ENCODE results near the gene RNF217.
A peak's percentile ranks its signal among the peaks of the same experiment; 100 is the strongest.
"Not testable (repeated sequence)": the region's sequence is repeated elsewhere in the genome, so short reads cannot be mapped to it uniquely, and the experiment has no call there.

The RNF217 gene

GRCh38 chr6:125015152-125015551 lies 52.9 kb downstream of the RNF217 start:
- no peak for DNase-seq (ENCODE audit: low read depth)

- DNase-seq (ENCODE audit: low read depth): no peak
Observed at GRCh38 chr6:125018136-125018535, 55.9 kb downstream of the RNF217 start.

- no peak for DNase-seq (ENCODE audit: low read depth)
Observed at GRCh38 chr6:125019281-125019680, 57.0 kb downstream of the RNF217 start.

- DNase-seq (ENCODE audit: low read depth): no peak
Observed at GRCh38 chr6:125019918-125020317, 57.7 kb downstream of the RNF217 start.

- DNase-seq (ENCODE audit: low read depth): no peak
Observed at GRCh38 chr6:125020385-125020784, 58.1 kb downstream of the RNF217 start.

- no peak for DNase-seq (ENCODE audit: low read depth)
Observed at GRCh38 chr6:125022391-125022989, 60.3 kb downstream of the RNF217 start.

GRCh38 chr6:125025164-125025854 lies 63.1 kb downstream of the RNF217 start:
- no peak for DNase-seq (ENCODE audit: low read depth)

- no peak for DNase-seq (ENCODE audit: low read depth)
Observed at GRCh38 chr6:125027287-125027686, 65.0 kb downstream of the RNF217 start.

- DNase-seq (ENCODE audit: low read depth): no peak
Observed at GRCh38 chr6:125030969-125031368, 68.7 kb downstream of the RNF217 start.

GRCh38 chr6:125031385-125031784 lies 69.1 kb downstream of the RNF217 start:
- no peak for DNase-seq (ENCODE audit: low read depth)

GRCh38 chr6:125034929-125035328 lies 72.7 kb downstream of the RNF217 start:
- DNase-seq (ENCODE audit: low read depth): not testable (repeated sequence)

- not testable (repeated sequence) for DNase-seq (ENCODE audit: low read depth)
Observed at GRCh38 chr6:125036486-125036885, 74.2 kb downstream of the RNF217 start.

GRCh38 chr6:125037827-125038226 lies 75.6 kb downstream of the RNF217 start:
- no peak for DNase-seq (ENCODE audit: low read depth)

GRCh38 chr6:125038925-125039324 lies 76.7 kb downstream of the RNF217 start:
- no peak for DNase-seq (ENCODE audit: low read depth)

GRCh38 chr6:125041740-125042459 lies 79.7 kb downstream of the RNF217 start:
- peak; percentile 61 for DNase-seq (ENCODE audit: low read depth)

GRCh38 chr6:125044066-125044465 lies 81.8 kb downstream of the RNF217 start:
- no peak for DNase-seq (ENCODE audit: low read depth)

GRCh38 chr6:125044667-125045066 lies 82.4 kb downstream of the RNF217 start:
- no peak for DNase-seq (ENCODE audit: low read depth)

GRCh38 chr6:125046107-125046925 lies 84.1 kb downstream of the RNF217 start:
- no peak for DNase-seq (ENCODE audit: low read depth)

- DNase-seq (ENCODE audit: low read depth): no peak
Observed at GRCh38 chr6:125048274-125048673, 86.0 kb downstream of the RNF217 start.

GRCh38 chr6:125050663-125051318 lies 88.6 kb downstream of the RNF217 start:
- no peak for DNase-seq (ENCODE audit: low read depth)

- DNase-seq (ENCODE audit: low read depth): no peak
Observed at GRCh38 chr6:125053809-125054208, 91.6 kb downstream of the RNF217 start.

GRCh38 chr6:125054331-125054730 lies 92.1 kb downstream of the RNF217 start:
- DNase-seq (ENCODE audit: low read depth): no peak

All from HS-5 (cell line).